Ishikawa (cell line): ENCODE results near the gene KLK6.

Experiments
- CEBPB ChIP-seq: IDR thresholded peaks from 2 replicates; pipeline ENCODE4 v1.6.1; 2012
- CREB1 ChIP-seq: IDR thresholded peaks from 2 replicates; pipeline ENCODE4 v1.6.1; 2012; ENCODE audit warnings: low read depth
- EGR1 ChIP-seq: IDR thresholded peaks from 2 replicates; pipeline ENCODE4 v1.6.1; 2012
- EP300 ChIP-seq: IDR thresholded peaks from 2 replicates; pipeline ENCODE4 v1.6.1; 2012; ENCODE audit warnings: borderline replicate concordance
- FOXM1 ChIP-seq: IDR thresholded peaks from 2 replicates; pipeline ENCODE4 v1.6.1; 2012; ENCODE audit warnings: low read depth, borderline replicate concordance
- MAX ChIP-seq: IDR thresholded peaks from 2 replicates; pipeline ENCODE4 v1.6.1; 2012
- NFIC ChIP-seq: IDR thresholded peaks from 2 replicates; pipeline ENCODE4 v1.6.1; 2012
- RAD21 ChIP-seq: IDR thresholded peaks from 2 replicates; pipeline ENCODE4 v1.6.1; 2012; ENCODE audit warnings: low read depth
- REST ChIP-seq: IDR thresholded peaks from 2 replicates; pipeline ENCODE4 v1.6.1; 2012; ENCODE audit warnings: low read depth, mild to moderate bottlenecking
- TAF1 ChIP-seq: IDR thresholded peaks from 2 replicates; pipeline ENCODE4 v1.6.1; 2012; ENCODE audit warnings: low read depth, mild to moderate bottlenecking
- TCF12 ChIP-seq: IDR thresholded peaks from 2 replicates; pipeline ENCODE4 v1.6.1; 2012; ENCODE audit warnings: low read depth
- TEAD4 ChIP-seq: IDR thresholded peaks from 2 replicates; pipeline ENCODE4 v1.6.1; 2012
- USF1 ChIP-seq: IDR thresholded peaks from 2 replicates; pipeline ENCODE4 v1.6.1; 2012
- YY1 ChIP-seq: IDR thresholded peaks from 2 replicates; pipeline ENCODE4 v1.6.1; 2012; ENCODE audit warnings: low read depth
- ZBTB7A ChIP-seq: IDR thresholded peaks from 2 replicates; pipeline ENCODE4 v1.6.1; 2012; ENCODE audit warnings: low read depth

Gene KLK6

GRCh38 chr19:50952910-50953309 lies 16.5 kb downstream of the KLK6 start, which contains the start of gene KLK5:
TSS of gene KLK5 (minus strand) at chr19:50953038. CDS start at chr19:50952657, 381 bp downstream.
- TF ChIP-seq EP300 (no peak), USF1 (no peak)

- TF ChIP-seq RAD21 (no peak), NFIC (no peak), CEBPB (no peak), REST (no peak), YY1 (no peak), USF1 (no peak), TCF12 (no peak), EGR1 (no peak), TEAD4 (no peak), EP300 (no peak), TAF1 (no peak), MAX (no peak), ZBTB7A (no peak)
Observed at GRCh38 chr19:50949861-50950260, 19.5 kb downstream of the KLK6 start.

- no peak for TF ChIP-seq ZBTB7A
Observed at GRCh38 chr19:50947123-50947522, 22.3 kb downstream of the KLK6 start.

- TF ChIP-seq MAX: no peak
- TF ChIP-seq TAF1: no peak
- TF ChIP-seq EGR1: no peak
- no peak for TF ChIP-seq NFIC
- TF ChIP-seq CREB1: no peak
- no peak for TF ChIP-seq ZBTB7A
- TF ChIP-seq RAD21: no peak
- no peak for TF ChIP-seq USF1
- TF ChIP-seq CEBPB: no peak
- TF ChIP-seq YY1: no peak
- TF ChIP-seq EP300: no peak
Observed at GRCh38 chr19:50944795-50945194, 24.6 kb downstream of the KLK6 start.

GRCh38 chr19:50943074-50943828 lies 26.1 kb downstream of the KLK6 start:
- TF ChIP-seq EGR1: no peak
- no peak for TF ChIP-seq NFIC
- TF ChIP-seq TEAD4: no peak
- no peak for TF ChIP-seq CEBPB
- TF ChIP-seq REST: no peak
- no peak for TF ChIP-seq TAF1
- TF ChIP-seq ZBTB7A: no peak
- TF ChIP-seq YY1: no peak
- no peak for TF ChIP-seq MAX
- no peak for TF ChIP-seq EP300
- TF ChIP-seq TCF12: no peak
- TF ChIP-seq CREB1: no peak
- TF ChIP-seq FOXM1: no peak
- TF ChIP-seq USF1: no peak
- TF ChIP-seq RAD21: no peak
